HL-60 (cell line): ENCODE measurements around the gene INSL3.

Source experiments
- DNase-seq, 2 experiments: peaks; one replicate each; pipeline ENCODE4 v3.0.0-alpha.2; 2010 to 2020; ENCODE audit warnings: low read depth in 1 of 2, low spot score in 1 of 2
- H3K27ac ChIP-seq: fragments of 250-450 bp; sonication (Bioruptor Pico); replicated peaks from 2 replicates; pipeline ENCODE4 v1.5.1; 2020; ENCODE audit warnings: mild to moderate bottlenecking, moderate library complexity
- H3K27me3 ChIP-seq: fragments of 250-450 bp; sonication (Bioruptor Pico); 2 replicates; pipeline ENCODE4 v1.5.1; 2021; ENCODE audit warnings: mild to moderate bottlenecking, moderate library complexity; ENCODE audit not compliant: insufficient read depth, poor library complexity, severe bottlenecking
- H3K4me3 ChIP-seq: replicated peaks from 2 replicates; pipeline ENCODE4 v1.5.1; 2011; ENCODE audit warnings: mild to moderate bottlenecking, control low read depth, low read length; ENCODE audit not compliant: insufficient read depth
- GABPA ChIP-seq: IDR thresholded peaks from 2 replicates; pipeline ENCODE4 v1.6.1; 2012; ENCODE audit warnings: low read depth
- POLR2AphosphoS5 ChIP-seq: IDR thresholded peaks from 2 replicates; pipeline ENCODE4 v1.6.1; 2012; ENCODE audit warnings: low read depth
- SPI1 ChIP-seq: IDR thresholded peaks from 2 replicates; pipeline ENCODE4 v1.6.1; 2012; ENCODE audit warnings: low read depth, mild to moderate bottlenecking, borderline replicate concordance
- TF ChIP-seq, protein P1 (sequence below): IDR thresholded peaks from 2 replicates; pipeline ENCODE4 v1.6.1; 2012; ENCODE audit warnings: low read depth; ENCODE audit not compliant: insufficient replicate concordance
- TF ChIP-seq, protein P2 (sequence below): IDR thresholded peaks from one replicate; pipeline ENCODE4 v1.5.1; 2011; ENCODE audit warnings: low read length, control low read depth, inconsistent platforms; ENCODE audit not compliant: insufficient read depth

INSL3 gene

DNA sequence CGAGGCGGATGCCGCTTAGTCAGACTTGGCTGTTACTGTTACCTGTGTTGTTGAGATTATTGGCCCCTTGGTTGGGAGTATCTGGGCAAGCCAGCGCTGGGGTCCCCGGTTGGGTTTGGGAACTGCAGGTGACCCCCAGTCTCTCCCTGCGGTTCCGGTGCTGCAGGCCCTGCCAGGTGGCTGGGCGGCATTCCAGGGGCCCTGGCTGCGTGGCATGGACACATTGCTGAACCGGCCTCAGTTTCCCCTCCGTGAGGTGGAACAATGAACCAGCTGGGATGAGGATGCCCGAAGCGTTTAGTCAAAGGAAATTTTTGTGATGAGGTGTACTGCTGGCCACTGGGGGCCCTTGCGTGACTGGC, 25.8 kb downstream of the INSL3 start:
- H3K27ac ChIP-seq: no peak overlapping the region
- no peak for DNase-seq
- H3K4me3 ChIP-seq: no peak overlapping the region
- TF ChIP-seq POLR2AphosphoS5 (no peak), GABPA (no peak), SPI1 (no peak)
- TF ChIP-seq, protein P1, sequence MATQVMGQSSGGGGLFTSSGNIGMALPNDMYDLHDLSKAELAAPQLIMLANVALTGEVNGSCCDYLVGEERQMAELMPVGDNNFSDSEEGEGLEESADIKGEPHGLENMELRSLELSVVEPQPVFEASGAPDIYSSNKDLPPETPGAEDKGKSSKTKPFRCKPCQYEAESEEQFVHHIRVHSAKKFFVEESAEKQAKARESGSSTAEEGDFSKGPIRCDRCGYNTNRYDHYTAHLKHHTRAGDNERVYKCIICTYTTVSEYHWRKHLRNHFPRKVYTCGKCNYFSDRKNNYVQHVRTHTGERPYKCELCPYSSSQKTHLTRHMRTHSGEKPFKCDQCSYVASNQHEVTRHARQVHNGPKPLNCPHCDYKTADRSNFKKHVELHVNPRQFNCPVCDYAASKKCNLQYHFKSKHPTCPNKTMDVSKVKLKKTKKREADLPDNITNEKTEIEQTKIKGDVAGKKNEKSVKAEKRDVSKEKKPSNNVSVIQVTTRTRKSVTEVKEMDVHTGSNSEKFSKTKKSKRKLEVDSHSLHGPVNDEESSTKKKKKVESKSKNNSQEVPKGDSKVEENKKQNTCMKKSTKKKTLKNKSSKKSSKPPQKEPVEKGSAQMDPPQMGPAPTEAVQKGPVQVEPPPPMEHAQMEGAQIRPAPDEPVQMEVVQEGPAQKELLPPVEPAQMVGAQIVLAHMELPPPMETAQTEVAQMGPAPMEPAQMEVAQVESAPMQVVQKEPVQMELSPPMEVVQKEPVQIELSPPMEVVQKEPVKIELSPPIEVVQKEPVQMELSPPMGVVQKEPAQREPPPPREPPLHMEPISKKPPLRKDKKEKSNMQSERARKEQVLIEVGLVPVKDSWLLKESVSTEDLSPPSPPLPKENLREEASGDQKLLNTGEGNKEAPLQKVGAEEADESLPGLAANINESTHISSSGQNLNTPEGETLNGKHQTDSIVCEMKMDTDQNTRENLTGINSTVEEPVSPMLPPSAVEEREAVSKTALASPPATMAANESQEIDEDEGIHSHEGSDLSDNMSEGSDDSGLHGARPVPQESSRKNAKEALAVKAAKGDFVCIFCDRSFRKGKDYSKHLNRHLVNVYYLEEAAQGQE: no peak
- TF ChIP-seq, protein P2, sequence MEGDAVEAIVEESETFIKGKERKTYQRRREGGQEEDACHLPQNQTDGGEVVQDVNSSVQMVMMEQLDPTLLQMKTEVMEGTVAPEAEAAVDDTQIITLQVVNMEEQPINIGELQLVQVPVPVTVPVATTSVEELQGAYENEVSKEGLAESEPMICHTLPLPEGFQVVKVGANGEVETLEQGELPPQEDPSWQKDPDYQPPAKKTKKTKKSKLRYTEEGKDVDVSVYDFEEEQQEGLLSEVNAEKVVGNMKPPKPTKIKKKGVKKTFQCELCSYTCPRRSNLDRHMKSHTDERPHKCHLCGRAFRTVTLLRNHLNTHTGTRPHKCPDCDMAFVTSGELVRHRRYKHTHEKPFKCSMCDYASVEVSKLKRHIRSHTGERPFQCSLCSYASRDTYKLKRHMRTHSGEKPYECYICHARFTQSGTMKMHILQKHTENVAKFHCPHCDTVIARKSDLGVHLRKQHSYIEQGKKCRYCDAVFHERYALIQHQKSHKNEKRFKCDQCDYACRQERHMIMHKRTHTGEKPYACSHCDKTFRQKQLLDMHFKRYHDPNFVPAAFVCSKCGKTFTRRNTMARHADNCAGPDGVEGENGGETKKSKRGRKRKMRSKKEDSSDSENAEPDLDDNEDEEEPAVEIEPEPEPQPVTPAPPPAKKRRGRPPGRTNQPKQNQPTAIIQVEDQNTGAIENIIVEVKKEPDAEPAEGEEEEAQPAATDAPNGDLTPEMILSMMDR: no peak
- peaks cover 30% of the 10 kb centered on the region for H3K27me3 ChIP-seq

DNA sequence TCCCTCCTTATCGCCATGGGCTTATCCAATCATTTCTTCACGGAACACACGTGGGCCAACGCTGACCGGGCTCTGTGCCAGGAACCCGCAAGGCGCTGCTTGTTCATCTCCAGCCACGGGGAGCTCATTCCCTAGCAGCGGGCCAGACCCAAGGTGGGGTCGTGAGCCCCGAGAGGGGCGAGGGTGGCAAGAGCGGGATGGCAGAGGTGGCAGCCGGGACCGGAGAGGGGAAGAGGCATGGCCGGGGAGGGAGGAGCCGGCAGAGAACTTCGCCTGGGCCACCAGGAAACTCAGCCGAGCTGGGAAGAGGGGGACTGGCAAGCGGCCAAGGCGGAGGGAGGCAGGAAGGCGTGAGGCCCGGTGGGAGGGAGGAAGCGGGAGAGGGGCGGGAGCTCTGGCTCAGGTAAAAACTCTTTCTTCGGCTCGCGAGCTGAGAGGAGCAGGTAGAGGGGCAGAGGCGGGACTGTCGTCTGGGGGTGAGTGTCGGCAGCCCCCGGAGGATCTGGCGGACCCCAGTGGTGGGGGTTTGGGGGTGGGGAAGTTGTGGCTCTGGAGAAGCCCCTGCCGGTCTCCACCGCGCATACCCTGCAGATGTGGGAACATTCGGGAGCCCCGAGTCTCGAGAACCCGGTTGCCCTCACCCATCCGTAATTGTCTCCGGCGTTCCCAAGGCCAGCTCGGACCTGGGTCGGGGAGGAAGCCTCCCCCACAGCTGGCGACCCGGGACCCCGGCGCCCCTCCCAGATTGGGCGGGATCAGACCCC, 26.4 kb downstream of the INSL3 start, which contains the start of gene B3GNT3:
Gene B3GNT3 (plus strand): TSS at position 408 of the 764 bp plus-strand sequence. CDS start 12,670 bp downstream, outside the sequence.
- peak; percentile 15 to 62 for DNase-seq
- peak within 1 kb of the TSS; percentile 19 for H3K4me3 ChIP-seq
- no peak within 1 kb of the TSS for H3K27ac ChIP-seq
- TF ChIP-seq SPI1 (no peak), GABPA (no peak), POLR2AphosphoS5 (no peak)
- TF ChIP-seq, protein P2: no peak
- TF ChIP-seq, protein P1: no peak
- peaks cover 30% of the 10 kb centered on the region for H3K27me3 ChIP-seq

DNA sequence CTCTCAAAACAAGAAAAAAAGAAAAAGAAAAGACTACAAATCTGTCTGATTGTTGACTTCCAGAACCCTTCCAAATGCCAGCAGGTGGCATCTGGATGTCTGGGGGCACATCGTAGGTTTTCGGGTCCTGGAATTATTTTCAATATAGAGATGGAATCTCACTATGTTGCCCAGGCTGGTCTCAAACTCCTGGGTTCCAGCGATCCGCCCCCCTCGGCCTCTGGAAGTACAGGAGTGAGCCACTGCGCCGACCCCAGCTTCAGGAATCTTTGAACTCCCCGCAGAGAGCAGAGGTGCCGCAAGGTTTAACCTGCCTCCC, 26.9 kb downstream of the INSL3 start:
- Histone ChIP-seq H3K27me3 (peaks cover 30% of the 10 kb centered on the region), H3K4me3 (no peak overlapping the region), H3K27ac (no peak overlapping the region)
- no peak for DNase-seq
- TF ChIP-seq, protein P2: no peak
